Renal pelvis (tissue), 4 donors: ENCODE results near the gene EFS. TPM values are rescaled to one million over a fixed set of nuclear protein-coding genes. Genes with fewer than 3 reads are reported as not detected.

Experiments used
- DNase-seq: peaks from one replicate; pipeline ENCODE4 v3.0.0-alpha.2; 2013
- polyA plus RNA-seq, 3 donors: library from polyadenylated mRNA; unstranded; fragments of 120-200 nt; gene quantifications; one replicate each; pipeline ENCODE4 v1.2.1, GENCODE V29; 2013; ENCODE audit not compliant: insufficient read length in 3 of 3

EFS gene
- polyA plus RNA-seq, 3 donors: 41.1 to 55.6 (median 45.5) TPM

GRCh38 chr14:23361320-23361719 is 3.7 kb downstream of the EFS start:
- DNase-seq: no peak

GRCh38 chr14:23360496-23360895 is 4.5 kb downstream of the EFS start:
- no peak for DNase-seq

- DNase-seq: no peak
These were observed 5.1 kb downstream of the EFS start for GRCh38 chr14:23359722-23360447.

- DNase-seq: no peak
These were observed 5.8 kb downstream of the EFS start for GRCh38 chr14:23359167-23359626.

- DNase-seq: no peak
These were observed 6.3 kb downstream of the EFS start for GRCh38 chr14:23358553-23359166.

GRCh38 chr14:23358042-23358441 is 6.9 kb downstream of the EFS start:
- DNase-seq: no peak

GRCh38 chr14:23357261-23357660 is 7.7 kb downstream of the EFS start:
- no peak for DNase-seq

- no peak for DNase-seq
These were observed 8.3 kb downstream of the EFS start for GRCh38 chr14:23356662-23357061.

GRCh38 chr14:23355871-23356435 is 9.0 kb downstream of the EFS start:
- DNase-seq: no peak

- no peak for DNase-seq
These were observed 10.0 kb downstream of the EFS start for GRCh38 chr14:23354990-23355389.

- DNase-seq: no peak
These were observed 11.6 kb downstream of the EFS start for GRCh38 chr14:23353433-23353780.

- peak; percentile 90 for DNase-seq
These were observed 12.2 kb downstream of the EFS start, which contains the start of gene SLC22A17 for GRCh38 chr14:23352506-23353432. Gene SLC22A17, minus strand, starts transcription at chr14:23352887.

GRCh38 chr14:23351681-23352505 is 13.1 kb downstream of the EFS start:
- peak; percentile 24 for DNase-seq

- DNase-seq: no peak
These were observed 15.7 kb downstream of the EFS start for GRCh38 chr14:23349156-23349845.

GRCh38 chr14:23348297-23348655 is 16.7 kb downstream of the EFS start:
- DNase-seq: no peak

- DNase-seq: no peak
These were observed 17.3 kb downstream of the EFS start for GRCh38 chr14:23347406-23348296.

- no peak for DNase-seq
These were observed 18.1 kb downstream of the EFS start for GRCh38 chr14:23346693-23347405.

- DNase-seq: no peak
These were observed 18.8 kb downstream of the EFS start for GRCh38 chr14:23345987-23346692.
